Esophagus (tissue), 2 donors: ENCODE measurements around the gene SMAGP. TPM values are rescaled to one million over a fixed set of nuclear protein-coding genes. Genes with fewer than 3 reads are reported as not detected.
"Not testable (repeated sequence)": the region's sequence is repeated elsewhere in the genome, so short reads cannot be mapped to it uniquely, and the experiment has no call there.

ENCODE experiments used
- H3K27ac ChIP-seq, 2 donors: one replicate each; pipeline ENCODE4 v1.5.1; 2013; ENCODE audit warnings: low read depth in 2 of 2, mild to moderate bottlenecking in 2 of 2, inconsistent platforms in 1 of 2, low read length in 1 of 2, moderate library complexity in 1 of 2
- H3K27me3 ChIP-seq, 2 donors: one replicate each; pipeline ENCODE4 v1.6.1; 2013; ENCODE audit warnings: low read length in 2 of 2, control low read depth in 1 of 2, mild to moderate bottlenecking in 1 of 2; ENCODE audit not compliant: insufficient read depth in 2 of 2, control insufficient read depth in 1 of 2
- H3K36me3 ChIP-seq, 2 donors: one replicate each; pipeline ENCODE4 v1.6.1; 2013; ENCODE audit warnings: low read length in 1 of 2; ENCODE audit not compliant: control insufficient read depth in 2 of 2, insufficient read depth in 2 of 2
- H3K4me1 ChIP-seq, 2 donors: one replicate each; pipeline ENCODE4 v1.6.1; 2013; ENCODE audit warnings: low read length in 1 of 2; ENCODE audit not compliant: control insufficient read depth in 2 of 2, insufficient read depth in 2 of 2
- H3K4me3 ChIP-seq, 2 donors: one replicate each; pipeline ENCODE4 v1.5.1; 2013; ENCODE audit warnings: low read length in 2 of 2, mild to moderate bottlenecking in 2 of 2, low read depth in 1 of 2, moderate library complexity in 1 of 2
- H3K9me3 ChIP-seq, 2 donors: one replicate each; pipeline ENCODE4 v1.6.1; 2013; ENCODE audit warnings: mild to moderate bottlenecking in 2 of 2, low read depth in 1 of 2, low read length in 1 of 2, moderate library complexity in 1 of 2; ENCODE audit not compliant: control insufficient read depth in 2 of 2, insufficient read depth in 1 of 2
- WGBS, 2 donors: extraction: QIAGEN DNeasy Blood & Tissue Kit; methylation state at CpG; one replicate each; pipeline ENCODE4 v1.1.7; 2013; 5-methylcytosine and 5-hydroxymethylcytosine counted together
- polyA plus RNA-seq, 2 donors: library from polyadenylated mRNA; stranded (reverse); fragments of 200-250 nt; gene quantifications; one replicate each; pipeline ENCODE4 v1.2.3, GENCODE V29; 2013
- donor health status: healthy with polysubstance abuse.
- donor health status: Bipolar disorder and iron deficiency.

Gene SMAGP
- polyA plus RNA-seq: 100 to 1,000 TPM in 1 of 2 donors, 10 to 100 TPM in 1; 75.2 to 149 TPM

GRCh38 chr12:51270067-51270950 lies at the start of gene SMAGP:
SMAGP (minus strand) TSS chr12:51270415; CDS start chr12:51269278, 1,137 bp downstream.
- Histone ChIP-seq H3K9me3 (no peaks in the 10 kb centered on the region), H3K36me3 (no peaks in the 10 kb centered on the region), H3K27ac (peak within 1 kb of the TSS; percentile 79 to 96), H3K4me3 (peak within 1 kb of the TSS; percentile 58 to 61), H3K27me3 (no peaks in the 10 kb centered on the region), H3K4me1 (no peaks in the 10 kb centered on the region)
- WGBS, 2 donors: 0 to 1% methylated on average over 82 to 83 of the region's 83 CpGs

DNA sequence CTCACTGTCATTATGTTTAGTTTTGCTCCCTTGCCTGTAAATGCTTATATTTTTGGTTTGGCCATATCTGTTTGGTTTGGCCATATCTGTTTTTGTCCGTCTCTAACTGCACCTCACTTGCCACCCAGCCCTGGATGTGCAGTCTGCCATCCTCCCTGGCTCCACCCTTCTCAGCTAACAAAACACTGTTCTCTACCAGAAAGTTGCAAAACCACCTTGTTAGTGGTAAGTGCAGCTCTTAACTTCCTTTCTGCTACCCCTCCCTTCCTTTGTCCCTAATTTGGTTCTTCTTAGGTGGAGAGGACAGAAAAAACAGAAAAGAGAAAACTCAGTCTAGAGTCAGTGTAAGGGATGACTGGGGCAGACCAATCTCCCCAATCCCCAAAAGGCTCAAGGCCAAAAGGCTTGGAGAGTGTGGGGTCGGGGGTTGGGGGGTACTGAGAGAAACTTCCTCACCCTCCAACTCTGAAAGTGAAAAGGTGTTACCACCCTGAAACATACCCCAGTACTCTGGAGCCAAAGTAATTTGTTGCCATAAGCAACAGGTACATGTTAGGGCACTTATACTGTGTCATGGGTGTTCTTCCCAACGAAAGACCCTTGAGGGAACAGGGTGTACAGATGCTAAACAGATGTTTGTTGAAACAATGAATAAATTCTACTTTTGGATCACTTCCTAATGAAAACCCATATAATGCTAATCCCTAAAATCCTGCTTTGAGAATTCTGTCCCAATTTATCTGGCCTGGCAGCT lies 48.8 kb upstream of the SMAGP start:
- Histone ChIP-seq H3K27ac (peak overlapping the region; percentile 69 to 74), H3K36me3 (no peaks in the 10 kb centered on the region), H3K4me1 (peaks cover under 1 to 9% of the 10 kb centered on the region in 2 donors), H3K27me3 (no peaks in the 10 kb centered on the region), H3K4me3 (no peak overlapping the region), H3K9me3 (no peaks in the 10 kb centered on the region)
- WGBS, 2 donors: 39 to 61% methylated on average over 3 of the region's 3 CpGs

- H3K4me3 ChIP-seq, H3K36me3 ChIP-seq, H3K4me1 ChIP-seq, H3K9me3 ChIP-seq, H3K27me3 ChIP-seq: not testable (repeated sequence)
- WGBS, 2 donors: 81 to 82% methylated on average over 8 of the region's 8 CpGs
- H3K27ac ChIP-seq: peak overlapping the region; percentile 69 to 86
These were observed 48.0 kb upstream of the SMAGP start for GRCh38 chr12:51318057-51318806.

GRCh38 chr12:51311389-51311788 lies 41.2 kb upstream of the SMAGP start:
- Histone ChIP-seq H3K9me3 (no peaks in the 10 kb centered on the region), H3K4me1 (peaks cover 0 to 2% of the 10 kb centered on the region in 2 donors), H3K27me3 (no peaks in the 10 kb centered on the region), H3K4me3 (no peak overlapping the region), H3K27ac (no peak overlapping the region), H3K36me3 (no peaks in the 10 kb centered on the region)
- WGBS, 2 donors: 96 to 98% methylated on average over 1 of the region's 1 CpG

DNA sequence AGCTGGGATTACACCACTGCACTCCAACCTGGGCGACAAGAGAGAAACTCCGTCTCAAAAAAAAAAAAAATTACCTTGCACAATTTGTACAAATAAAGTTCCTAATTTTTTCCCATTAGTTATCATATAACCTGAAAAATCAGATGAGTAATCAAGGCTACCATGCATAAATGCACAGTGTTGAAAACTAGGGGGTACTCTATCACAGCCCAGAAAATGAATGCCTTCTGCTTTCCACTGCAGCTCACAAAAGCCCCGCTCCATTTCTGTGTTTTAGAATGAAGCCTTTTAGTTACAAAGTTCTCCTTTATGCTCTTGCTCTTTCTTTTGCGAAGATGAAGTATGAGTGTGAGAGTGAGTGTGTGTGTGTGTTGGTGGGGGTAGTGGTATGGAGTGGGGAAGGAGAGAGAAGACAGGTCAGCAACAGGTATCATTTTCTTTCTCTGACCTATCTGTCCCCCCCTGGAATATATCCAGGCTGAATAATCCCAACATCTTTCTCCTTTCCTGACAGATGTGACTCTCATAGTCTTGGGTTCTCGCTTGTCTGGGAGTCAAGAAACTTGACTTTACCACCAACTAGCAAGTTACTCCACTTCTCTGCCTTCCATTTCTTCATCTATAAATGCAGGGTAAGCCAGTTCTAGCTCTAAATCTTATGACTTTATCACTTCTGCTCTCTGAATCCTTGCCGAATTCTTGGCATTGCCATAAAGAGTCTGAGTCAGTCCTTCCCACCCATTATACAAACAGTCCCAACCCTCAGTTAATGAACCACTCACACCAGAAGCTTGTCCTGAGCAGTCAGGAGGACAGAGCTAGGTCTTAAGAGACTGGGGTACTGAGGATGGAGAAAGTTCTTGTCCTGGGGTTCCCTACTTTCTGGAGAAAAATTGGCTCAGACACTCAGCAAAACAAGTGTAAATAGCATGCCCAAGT lies 37.7 kb upstream of the SMAGP start:
- no peaks in the 10 kb centered on the region for H3K36me3 ChIP-seq
- H3K9me3 ChIP-seq: no peaks in the 10 kb centered on the region
- H3K4me1 ChIP-seq: peaks cover 0 to 2% of the 10 kb centered on the region in 2 donors
- peak overlapping the region; percentile 79 to 82 for H3K27ac ChIP-seq
- no peak overlapping the region for H3K4me3 ChIP-seq
- no peaks in the 10 kb centered on the region for H3K27me3 ChIP-seq
- WGBS, 2 donors: 72 to 73% methylated on average over 6 of the region's 6 CpGs

DNA sequence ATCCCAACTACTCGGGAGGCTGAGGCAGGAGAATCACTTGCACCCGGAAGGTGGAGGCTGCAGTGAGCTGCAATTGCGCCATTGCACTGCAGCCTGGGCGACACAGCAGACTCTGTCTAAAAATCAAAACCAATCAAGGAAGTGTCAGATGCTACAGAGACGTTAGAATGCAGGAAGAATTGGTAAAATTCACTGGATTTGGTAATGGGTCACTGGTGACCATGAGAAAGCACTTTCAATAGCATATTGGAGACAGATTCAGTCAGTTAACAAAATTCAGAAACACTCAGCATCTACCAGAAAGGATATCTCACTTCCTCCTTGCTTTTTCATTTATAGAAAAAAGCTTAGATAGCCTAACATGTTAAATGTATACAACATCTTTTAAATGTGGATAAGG lies 36.3 kb upstream of the SMAGP start:
- no peak overlapping the region for H3K27ac ChIP-seq
- H3K27me3 ChIP-seq: no peaks in the 10 kb centered on the region
- no peak overlapping the region for H3K4me3 ChIP-seq
- no peaks in the 10 kb centered on the region for H3K9me3 ChIP-seq
- WGBS, 2 donors: 84 to 89% methylated on average over 5 of the region's 5 CpGs
- H3K4me1 ChIP-seq: peaks cover 0 to 2% of the 10 kb centered on the region in 2 donors
- H3K36me3 ChIP-seq: no peaks in the 10 kb centered on the region

GRCh38 chr12:51300768-51301167 lies 30.6 kb upstream of the SMAGP start:
- H3K36me3 ChIP-seq, H3K9me3 ChIP-seq, H3K27ac ChIP-seq, H3K27me3 ChIP-seq, H3K4me1 ChIP-seq, H3K4me3 ChIP-seq: not testable (repeated sequence)
- 87 to 88% methylated on average over 10 of the region's 10 CpGs for WGBS, 2 donors

DNA sequence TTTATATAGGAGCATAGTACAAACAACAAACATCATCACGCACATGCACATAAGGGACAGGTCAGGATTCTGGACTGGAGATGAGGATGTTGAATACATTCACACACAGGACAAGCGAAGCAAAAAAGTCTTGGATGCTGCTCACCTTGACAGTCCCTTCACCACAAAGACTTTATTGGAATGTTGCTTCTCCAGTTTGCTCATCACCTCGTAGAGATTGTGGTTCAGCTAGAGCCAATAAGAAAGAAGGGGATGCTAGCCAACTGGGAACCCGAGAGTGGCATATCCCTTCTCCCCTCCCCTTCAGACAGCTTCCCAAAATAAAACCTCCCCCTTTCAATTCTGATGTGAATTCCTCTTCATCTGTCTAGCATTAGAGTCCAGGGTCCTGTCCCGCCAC lies 25.4 kb upstream of the SMAGP start:
- no peaks in the 10 kb centered on the region for H3K4me1 ChIP-seq
- no peaks in the 10 kb centered on the region for H3K9me3 ChIP-seq
- no peaks in the 10 kb centered on the region for H3K27me3 ChIP-seq
- H3K4me3 ChIP-seq: no peak overlapping the region
- no peak overlapping the region for H3K27ac ChIP-seq
- H3K36me3 ChIP-seq: no peaks in the 10 kb centered on the region
- 70 to 76% methylated on average over 5 of the region's 5 CpGs for WGBS, 2 donors
